Ramos (cell line): ENCODE measurements around the gene KLF7.

Experiments
- in situ Hi-C: fragments of 300-500 bp; cut with MboI; formaldehyde crosslinking; loops from one replicate; pipeline ENCODE4 v1.14.3; 2022; ENCODE audit warnings: low sequenced_read_pairs; ENCODE audit not compliant: unreplicated experiment

The KLF7 gene

DNA sequence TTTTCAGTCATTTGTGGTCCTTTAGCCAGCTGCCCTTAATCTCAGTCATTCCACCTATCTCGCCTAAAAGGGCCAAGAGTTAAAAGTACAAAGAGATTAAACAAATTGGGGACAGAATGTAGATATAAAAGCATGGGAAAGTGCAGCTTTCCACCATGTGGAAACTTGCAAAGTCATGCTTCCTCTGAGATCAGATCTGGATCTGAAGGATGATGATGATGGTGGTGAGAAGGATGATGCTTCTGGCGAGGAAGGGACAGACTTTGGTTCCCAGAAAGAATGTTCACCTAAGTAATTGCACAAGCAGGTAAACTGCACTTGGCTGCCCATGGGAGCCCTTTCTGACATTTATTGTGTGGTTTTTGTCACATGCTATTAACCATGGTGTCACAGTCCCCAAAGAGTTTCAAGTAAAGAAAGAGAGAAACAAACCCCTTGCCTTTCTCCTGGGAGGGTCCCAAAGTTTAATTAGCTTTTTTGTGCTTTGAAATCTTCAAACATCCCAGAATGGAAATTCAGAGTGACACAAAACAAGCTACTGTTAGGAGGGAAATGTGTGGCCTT, 34.7 kb downstream of the KLF7 start:
- in situ Hi-C loops: no loop called here

DNA sequence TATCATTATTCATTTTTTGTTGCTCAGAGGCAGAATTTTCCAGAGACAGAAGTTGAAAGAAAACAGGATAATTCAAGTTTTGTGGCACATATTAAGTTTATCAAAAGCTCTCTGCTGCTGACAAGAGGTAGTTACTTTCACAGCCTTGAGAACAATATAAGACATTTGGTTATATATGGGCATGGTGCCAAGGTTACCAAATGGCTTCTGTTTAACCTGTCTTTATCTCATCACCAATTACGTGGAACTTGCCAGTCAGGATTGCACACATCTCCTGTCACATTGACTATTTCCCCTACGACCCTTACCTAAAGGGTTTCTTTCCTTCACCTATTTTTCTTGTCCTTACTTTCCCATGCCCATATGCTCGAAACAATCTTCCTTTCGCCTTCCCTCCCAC, 35.9 kb downstream of the KLF7 start:
- in situ Hi-C loops: no loop called here

DNA sequence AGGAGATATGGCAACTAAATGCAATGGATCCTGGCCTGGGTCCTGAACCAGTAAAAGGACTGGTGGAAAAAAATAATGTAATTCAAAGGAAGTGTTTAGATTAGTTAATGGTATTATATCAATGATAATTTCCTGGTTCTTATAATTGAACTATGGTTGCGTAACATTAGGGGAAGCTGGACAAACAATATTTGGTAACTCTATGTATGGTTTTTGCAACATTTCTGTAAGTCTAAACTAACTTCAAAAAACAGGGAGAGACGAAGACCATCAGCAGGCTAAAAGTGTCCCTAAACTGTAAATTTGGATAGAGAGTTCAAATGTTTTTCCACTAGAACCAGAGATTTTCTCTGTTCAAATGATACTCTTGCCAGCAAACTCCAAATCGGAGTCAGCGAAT, 36.9 kb downstream of the KLF7 start:
- in situ Hi-C loops: no loop called here

DNA sequence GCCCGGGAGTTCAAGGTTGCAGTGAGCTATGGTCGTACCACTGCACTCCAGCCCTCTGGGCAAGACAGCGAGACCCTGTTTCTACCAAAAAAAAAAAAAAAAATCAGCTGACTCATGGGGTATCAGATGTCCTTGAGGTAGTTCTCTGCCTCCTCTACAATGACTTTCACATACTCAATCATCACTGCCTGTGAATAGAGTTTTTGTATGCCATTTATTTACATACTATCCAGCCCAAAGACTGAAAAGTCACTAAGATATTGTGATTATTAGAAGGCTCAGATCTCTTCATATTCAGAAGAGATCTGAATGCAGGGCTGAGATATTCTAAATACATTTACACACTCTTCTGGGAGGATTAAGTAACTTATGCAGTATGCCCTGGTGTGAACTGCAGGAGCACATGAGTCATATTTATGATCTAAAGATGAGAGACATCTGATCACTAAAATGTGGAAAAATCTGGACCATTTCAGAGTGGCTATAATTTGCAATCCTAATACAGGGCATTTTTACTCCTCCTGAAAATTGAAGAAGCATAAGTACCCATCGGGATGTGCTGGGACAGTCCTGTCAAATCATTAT, 38.9 kb downstream of the KLF7 start:
- in situ Hi-C loops: no loop called here

DNA sequence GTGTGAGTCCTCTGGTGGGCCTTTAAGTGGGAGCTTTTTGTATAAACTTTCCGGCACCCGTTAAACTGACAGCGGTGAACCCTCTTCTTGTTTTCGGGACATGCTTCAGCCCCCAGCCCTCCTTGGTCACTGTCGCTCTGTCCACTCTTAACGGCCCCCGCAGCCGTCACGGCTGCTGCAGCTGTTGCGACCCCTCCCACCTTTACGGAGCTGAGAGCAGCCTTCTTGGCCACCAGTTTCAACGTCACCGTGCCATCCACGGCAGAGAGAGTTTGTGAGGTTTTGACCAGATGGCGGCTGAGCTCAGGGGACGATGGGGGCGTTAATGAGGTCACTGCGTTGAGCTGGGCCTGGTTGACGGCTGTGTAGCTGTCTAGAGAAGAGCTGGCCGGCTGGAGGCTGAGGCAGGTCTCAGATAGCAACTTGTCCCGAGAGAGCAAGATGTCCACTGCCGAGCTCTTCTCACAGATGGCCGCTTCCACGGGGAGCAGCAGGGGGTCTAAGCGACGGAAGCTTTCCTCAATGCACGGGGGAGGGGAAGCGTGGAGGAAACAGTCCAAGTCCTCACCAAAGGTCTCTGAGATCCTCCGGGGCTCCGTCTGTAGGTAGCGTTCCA, 41.9 kb downstream of the KLF7 start:
- in situ Hi-C loops: no loop called here

DNA sequence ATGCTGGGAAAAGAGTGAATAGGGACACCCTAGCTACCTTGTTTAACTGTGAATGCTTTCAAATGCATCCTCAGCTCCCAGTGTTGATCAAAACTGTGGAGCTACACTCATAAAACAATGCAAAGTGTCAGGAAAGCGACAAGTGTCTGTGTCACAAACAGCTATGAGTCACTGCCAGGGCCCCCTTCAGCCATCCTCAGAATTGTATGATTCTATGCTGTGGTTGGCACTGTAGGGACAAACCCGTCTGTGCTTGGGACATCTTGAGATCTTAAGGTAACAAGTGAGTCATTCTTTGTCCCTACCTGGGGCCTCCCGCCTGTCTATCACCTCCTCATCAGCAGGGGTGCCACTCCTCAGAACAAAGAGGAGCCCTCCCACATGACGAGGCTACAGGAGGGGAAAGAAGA, 42.4 kb downstream of the KLF7 start:
- in situ Hi-C loops: no loop called here

DNA sequence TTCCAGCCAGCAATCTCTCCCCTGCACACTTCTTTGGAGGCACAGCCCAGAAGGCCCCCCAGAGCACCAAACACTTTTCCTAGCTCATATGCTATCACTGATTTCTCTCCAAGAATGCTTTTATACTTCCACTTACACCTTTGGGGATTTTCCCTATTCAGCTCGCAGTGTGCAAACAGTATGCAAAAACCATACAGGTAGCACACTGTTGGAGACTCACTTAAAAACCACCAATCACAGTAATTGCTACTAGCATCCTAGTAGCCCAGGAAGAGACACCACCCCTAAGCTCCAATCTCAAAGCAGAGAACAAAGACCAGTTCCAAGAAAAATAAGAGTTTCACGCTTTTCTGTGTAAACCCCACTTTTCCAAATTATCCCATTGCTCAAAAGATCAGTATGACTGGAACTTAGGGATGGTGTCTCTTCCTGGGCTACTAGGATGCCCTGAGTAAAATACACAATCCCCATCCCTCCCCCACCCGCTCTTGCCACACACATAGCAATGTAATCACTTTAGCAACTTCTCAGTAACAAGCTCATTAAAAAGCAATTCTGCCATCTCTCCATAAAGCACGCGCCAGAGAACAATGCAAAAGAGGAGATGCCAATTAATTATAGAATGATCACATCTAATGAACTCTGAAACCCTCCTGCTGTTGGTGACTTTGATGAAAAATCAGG, 43.0 kb downstream of the KLF7 start:
- in situ Hi-C loops: no loop called here

DNA sequence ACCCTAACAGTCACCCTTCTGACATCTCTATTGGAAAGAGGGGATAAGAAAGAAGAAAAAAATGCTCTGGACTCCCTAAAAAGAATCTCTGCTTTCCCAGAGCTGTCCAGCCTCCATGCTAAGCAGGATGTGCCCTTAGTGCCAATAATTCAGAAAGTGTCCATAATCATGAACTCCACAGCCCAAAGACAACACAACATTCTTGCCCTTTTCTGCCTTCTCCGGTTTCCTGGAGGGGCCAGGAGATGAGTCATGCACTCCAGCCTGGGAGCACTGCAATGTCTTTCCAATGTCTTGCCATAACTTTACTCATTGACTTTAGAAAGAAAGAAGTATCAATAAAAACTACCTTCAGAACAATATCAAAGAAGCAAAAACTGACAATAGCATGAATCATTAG, 44.0 kb downstream of the KLF7 start:
- in situ Hi-C loops: no loop called here

DNA sequence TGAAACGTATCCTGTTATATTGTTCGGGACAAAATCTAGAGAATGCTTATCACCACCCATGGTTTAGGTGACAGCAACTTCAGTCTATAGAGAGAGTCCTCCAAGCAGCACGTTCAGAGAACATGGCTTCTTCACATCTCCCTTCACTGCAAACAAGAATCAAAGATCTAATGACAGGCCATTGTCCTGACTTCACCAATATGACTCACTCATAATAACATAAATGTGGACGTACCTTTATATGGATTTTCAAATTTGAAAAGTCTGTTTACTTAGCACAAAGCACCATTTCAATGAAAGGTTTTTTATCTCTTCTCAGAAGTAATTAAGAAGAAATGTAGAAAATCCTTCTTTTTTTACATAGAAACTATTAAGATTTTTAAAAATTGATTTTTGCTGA, 46.7 kb downstream of the KLF7 start:
- in situ Hi-C loops: no loop called here

DNA sequence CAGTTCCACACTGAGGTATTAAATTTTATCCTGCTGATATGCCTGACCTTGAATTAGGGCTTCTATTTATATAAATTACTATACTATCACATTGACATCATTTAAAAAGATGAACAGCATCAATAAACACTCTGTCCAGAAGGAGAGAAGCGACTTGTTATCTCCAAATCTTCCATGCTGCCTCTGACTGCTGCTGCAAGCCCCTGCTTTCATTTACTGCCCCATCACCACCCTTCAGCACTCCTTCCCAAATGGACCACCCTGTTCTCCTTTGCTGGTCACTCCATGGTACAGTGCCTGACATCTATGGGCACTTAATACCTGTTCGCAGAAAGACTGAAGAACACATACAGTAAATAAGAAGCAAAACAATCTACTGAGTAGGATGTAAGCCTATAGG, 48.1 kb downstream of the KLF7 start:
- in situ Hi-C loops: no loop called here

DNA sequence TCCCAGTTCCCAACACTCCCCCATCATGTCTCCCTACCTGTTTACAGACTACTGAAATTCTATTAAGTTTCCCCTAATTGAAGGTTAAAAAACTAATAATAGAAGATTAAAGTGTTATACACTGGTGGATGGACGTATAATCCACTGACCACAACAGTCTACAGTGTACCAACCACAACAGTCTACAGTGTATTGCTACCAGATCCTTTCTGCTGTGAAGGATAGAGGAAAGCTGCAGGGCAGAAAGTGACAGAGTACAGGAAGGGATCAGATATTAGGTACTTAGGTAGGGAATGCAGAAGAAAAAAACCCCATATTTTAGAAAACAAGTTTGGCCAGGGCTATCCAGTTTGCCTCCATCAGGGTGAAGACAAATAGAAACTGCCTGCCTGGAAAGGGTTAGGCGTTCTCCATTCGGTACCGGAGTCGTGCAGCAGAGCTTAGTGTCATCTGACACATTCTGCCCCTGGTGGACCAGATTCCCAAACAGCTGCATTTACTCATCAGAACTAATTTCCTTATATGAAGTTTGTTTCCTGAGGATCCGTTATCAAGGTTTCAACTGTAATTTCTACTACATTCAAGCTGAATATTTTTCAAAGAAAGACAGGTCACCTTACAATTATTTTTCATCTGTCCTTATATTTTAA, 49.9 kb downstream of the KLF7 start:
- in situ Hi-C loops: no loop called here

DNA sequence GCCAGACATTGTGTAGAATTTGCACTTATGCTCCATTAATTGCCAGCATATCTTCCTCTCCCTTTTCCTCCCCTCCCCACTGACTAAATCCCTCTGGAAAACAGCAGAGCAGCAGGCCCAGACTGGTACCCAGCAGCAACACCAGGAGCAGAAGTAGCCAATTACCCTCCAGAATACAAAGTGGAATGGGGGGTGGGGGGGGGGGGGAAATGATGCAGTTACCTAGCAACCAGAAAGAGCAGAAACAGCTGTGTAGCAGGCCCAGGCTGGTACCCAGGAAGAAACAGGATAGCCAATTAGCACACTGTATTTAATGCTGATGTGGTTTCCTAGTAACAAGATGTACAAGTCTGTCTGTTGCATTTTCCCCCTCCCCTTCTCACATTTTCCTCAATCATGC, 52.3 kb downstream of the KLF7 start:
- in situ Hi-C loops: no loop called here

DNA sequence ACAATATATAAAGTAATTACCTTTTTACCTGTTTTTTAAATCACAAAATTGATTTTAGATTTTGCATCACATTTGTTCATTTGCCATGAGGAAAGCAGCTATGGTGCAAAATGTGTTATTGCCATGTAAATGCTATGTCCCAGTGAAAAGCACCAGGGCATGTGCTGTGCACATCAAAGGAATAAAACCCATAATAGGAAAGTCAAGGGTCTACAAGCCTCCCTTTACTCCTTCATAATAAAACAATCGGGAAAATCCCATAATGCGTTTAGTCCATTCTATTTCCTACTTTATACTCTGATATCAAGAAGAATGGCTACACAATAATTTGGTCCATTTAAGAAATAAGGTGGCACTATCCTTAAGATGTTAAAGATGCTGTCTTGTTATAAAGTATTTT, 53.0 kb downstream of the KLF7 start:
- in situ Hi-C loops: no loop called here

DNA sequence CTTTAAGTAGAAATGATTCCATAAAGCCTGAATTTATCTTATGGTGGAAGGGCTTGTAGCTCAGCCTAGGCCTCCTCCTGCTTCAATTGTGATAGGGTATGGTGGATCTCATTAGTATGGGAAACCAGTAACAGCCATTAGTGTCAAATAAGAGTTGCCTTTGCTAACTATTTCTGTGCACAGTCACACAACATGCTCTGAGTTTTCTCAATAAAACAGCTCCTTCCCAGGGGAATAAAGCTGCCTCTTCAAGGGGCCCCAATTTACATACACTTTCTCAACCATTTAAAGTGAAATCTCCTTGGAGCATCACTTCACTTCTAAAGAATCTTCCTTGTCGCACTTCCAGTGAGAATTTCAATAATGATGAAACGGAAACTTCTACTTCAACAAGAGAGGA, 53.4 kb downstream of the KLF7 start:
- in situ Hi-C loops: no loop called here

DNA sequence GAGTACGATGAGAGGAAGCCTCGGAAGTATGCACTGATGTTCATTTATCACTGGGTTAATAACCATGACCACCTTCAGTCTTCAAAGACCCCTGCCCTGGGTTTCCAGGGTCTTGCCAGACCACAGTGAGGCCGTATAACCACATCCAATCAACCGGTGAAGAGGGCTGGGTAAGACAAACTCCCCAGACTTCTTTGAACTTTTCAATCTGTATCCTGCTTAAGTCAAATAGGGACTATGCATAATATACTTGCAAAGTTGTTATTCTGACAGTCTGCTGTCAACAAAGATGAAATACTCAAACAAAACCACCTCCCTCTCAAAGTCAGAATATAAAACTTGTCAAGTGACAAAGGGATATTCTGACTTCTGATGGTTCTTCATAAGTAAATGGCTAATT, 54.0 kb downstream of the KLF7 start:
- in situ Hi-C loops: no loop called here

DNA sequence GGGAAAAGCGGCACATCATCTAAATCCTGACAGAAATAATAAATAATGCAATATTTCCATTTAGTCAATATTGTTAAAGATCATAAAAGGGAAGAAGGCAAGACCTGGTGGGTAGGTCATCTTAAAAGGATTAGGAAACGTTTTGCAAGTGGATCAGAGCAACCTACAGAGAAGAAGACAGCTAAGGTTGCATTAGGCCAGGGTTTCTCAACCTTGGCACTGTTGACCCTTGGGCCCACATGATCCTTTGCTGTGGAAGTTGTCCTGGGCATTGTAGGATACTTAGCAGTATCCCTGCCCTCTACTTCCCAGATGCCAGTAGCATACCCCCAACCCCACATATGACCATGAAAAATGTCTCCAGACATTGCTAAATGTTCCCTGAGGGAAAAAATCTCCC, 55.0 kb downstream of the KLF7 start:
- in situ Hi-C loops: no loop called here

DNA sequence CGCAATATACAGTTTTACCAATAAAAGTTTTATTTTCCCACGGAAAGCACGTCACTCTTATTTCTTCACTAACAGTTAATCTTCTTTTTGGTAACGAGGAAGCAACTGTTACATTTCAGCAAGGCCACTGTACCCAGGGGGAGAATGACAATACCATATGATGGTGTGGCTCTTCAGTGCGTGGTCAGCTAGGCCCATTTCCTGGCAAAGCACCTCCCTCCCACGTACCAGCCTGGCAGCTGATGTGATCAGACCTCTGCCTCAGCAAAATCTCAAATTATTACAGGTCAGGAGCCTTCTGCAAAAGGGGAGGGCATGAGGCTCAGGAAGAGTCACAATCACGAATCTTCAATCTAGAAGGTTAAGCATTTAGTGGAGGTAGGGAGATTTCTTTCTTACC, 55.4 kb downstream of the KLF7 start:
- in situ Hi-C loops: no loop called here

DNA sequence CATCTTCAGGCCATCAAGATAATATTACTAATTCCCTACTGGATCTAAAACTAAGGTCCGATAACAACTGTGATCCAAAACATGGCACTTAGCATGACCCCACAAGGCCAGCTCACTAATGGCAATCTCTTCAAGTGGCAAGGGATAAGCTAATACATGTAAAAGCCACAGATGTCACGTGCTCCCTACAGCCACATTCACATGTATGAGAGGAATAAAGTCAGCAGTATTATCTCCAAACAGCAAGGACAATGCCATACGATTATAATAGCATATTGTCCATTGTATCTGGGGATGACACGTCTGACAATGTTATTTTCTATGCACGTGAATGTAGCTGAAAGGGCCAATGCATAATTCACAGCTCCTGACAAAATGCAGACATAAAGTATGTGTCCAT, 56.0 kb downstream of the KLF7 start:
- in situ Hi-C loops: no loop called here

DNA sequence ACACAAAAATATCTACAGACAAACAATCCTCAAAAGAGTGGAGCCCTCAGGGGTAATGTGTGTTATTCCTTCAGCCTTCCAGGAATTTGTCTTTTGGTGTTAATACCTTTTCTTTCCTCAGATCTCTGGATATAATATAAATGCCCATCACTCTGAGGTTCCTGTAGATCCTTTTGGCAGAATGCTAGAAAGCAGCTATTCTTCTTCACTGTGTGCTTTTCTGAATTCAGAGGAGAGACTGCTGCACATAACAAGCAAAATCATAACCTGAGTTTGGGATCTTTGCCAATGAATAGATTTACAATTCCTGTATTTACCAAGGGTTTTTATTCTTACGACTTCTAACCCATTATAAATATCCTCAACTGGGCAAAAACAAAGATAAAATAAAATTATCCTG, 57.3 kb downstream of the KLF7 start:
- in situ Hi-C loops: no loop called here

DNA sequence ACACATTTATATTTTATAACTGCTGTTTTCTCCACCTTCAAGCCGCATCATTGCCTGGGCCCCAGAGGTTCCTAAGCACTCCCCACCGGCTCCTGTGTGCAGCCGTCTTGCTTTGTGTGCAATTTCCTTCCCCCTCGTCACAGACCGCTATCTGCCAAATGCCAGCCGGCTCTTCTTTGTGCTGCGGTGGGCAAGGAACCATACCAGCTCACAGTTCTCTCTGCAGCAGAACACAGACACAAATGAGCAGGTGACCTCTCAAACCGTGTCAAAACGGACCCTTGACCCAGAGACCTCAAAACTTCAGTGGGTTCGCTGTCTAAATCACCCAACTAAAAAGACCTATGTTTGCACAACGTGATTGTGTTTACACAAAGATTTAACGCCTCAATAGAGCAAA, 58.2 kb downstream of the KLF7 start:
- in situ Hi-C loops: no loop called here

DNA sequence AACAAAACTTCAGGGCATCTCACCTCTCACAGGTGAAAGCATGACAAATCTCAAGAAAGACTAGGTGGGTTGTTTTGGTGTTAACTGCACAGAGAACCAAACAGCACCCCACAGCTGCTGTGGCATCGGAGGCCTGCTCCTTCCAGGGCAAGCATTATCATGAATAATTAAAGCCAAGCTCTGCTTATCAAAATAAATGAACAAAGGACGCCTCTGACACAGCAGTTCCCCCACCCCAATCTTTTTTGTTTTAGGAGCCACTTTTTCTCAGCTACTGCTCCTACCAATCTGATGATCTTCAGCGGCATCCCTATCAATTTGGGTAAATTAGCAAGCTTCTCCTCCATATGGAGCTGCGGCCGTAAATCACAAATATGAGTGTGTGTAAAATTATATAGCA, 58.6 kb downstream of the KLF7 start:
- in situ Hi-C loops: no loop called here
